SKM-1 treated with dmso at 0.1 percent for 144 hours (cell line): Measurements from ENCODE around the gene DOCK11.
A peak's percentile ranks its signal among the peaks of the same experiment; 100 is the strongest.
"Not testable (repeated sequence)": the region's sequence is repeated elsewhere in the genome, so short reads cannot be mapped to it uniquely, and the experiment has no call there.

ENCODE experiments used
- DNase-seq: peaks from one replicate; lab custom pipeline; 2025; ENCODE audit not compliant: unreplicated experiment; lab: John Stamatoyannopoulos, UW

Gene DOCK11

GRCh38 chrX:118495061-118495921, at the start of gene DOCK11:
TSS of gene DOCK11 (plus strand) at chrX:118495815. CDS start at chrX:118495972, 157 bp downstream.
- peak; percentile 80 for DNase-seq

- DNase-seq: no peak
Measured at GRCh38 chrX:118448273-118448783, 47.3 kb upstream of the DOCK11 start.

- no peak for DNase-seq
Measured at GRCh38 chrX:118455013-118455412, 40.6 kb upstream of the DOCK11 start.

GRCh38 chrX:118459494-118459893, 36.1 kb upstream of the DOCK11 start:
- peak; percentile 17 for DNase-seq

- DNase-seq: peak; percentile 1
Measured at GRCh38 chrX:118464501-118464900, 31.1 kb upstream of the DOCK11 start.

- DNase-seq: no peak
Measured at GRCh38 chrX:118468122-118468521, 27.5 kb upstream of the DOCK11 start.

- not testable (repeated sequence) for DNase-seq
Measured at GRCh38 chrX:118470721-118471347, 24.8 kb upstream of the DOCK11 start.

GRCh38 chrX:118474586-118474985, 21.0 kb upstream of the DOCK11 start:
- no peak for DNase-seq

- DNase-seq: no peak
Measured at GRCh38 chrX:118475903-118476302, 19.7 kb upstream of the DOCK11 start.

- no peak for DNase-seq
Measured at GRCh38 chrX:118480172-118480571, 15.4 kb upstream of the DOCK11 start.

- not testable (repeated sequence) for DNase-seq
Measured at GRCh38 chrX:118482384-118482783, 13.2 kb upstream of the DOCK11 start.

GRCh38 chrX:118484216-118484903, 11.3 kb upstream of the DOCK11 start:
- no peak for DNase-seq

- not testable (repeated sequence) for DNase-seq
Measured at GRCh38 chrX:118486693-118487092, 8.9 kb upstream of the DOCK11 start.

- no peak for DNase-seq
Measured at GRCh38 chrX:118493016-118493415, 2.6 kb upstream of the DOCK11 start.

- no peak for DNase-seq
Measured at GRCh38 chrX:118493653-118494297, 1.8 kb upstream of the DOCK11 start.

GRCh38 chrX:118495958-118496762, 545 bp downstream of the DOCK11 start:
- DNase-seq: peak; percentile 63

GRCh38 chrX:118496763-118497079, 1.1 kb downstream of the DOCK11 start:
- DNase-seq: no peak

- DNase-seq: no peak
Measured at GRCh38 chrX:118497180-118497818, 1.7 kb downstream of the DOCK11 start.

GRCh38 chrX:118498351-118498750, 2.7 kb downstream of the DOCK11 start:
- DNase-seq: no peak

- no peak for DNase-seq
Measured at GRCh38 chrX:118498755-118499154, 3.1 kb downstream of the DOCK11 start.
